SK-N-SH treated with all-trans-retinoic acid at 6 μM for 48 hours (cell line): ENCODE results near the gene ORAI2.

Experiments
- ARNTL ChIP-seq: fragments of 450-650 bp; formaldehyde crosslinking; IDR thresholded peaks from 2 replicates; pipeline ENCODE4 v1.5.0; 2020; ENCODE audit warnings: low read depth, mild to moderate bottlenecking, moderate library complexity, borderline replicate concordance
- CSDC2 ChIP-seq: fragments of 250-450 bp; sonication (Bioruptor Pico); IDR thresholded peaks from 2 replicates; pipeline ENCODE4 v1.5.0; 2020; ENCODE audit warnings: mild to moderate bottlenecking, moderate library complexity
- OSR1 ChIP-seq: fragments of 250-450 bp; sonication (Bioruptor Pico); IDR thresholded peaks from 2 replicates; pipeline ENCODE4 v1.8.0; 2022; ENCODE audit warnings: moderate library complexity, mild to moderate bottlenecking, inconsistent platforms
- PATZ1 ChIP-seq: fragments of 250-450 bp; sonication (Bioruptor Pico); IDR thresholded peaks from 2 replicates; pipeline ENCODE4 v1.8.0; 2020; ENCODE audit warnings: mild to moderate bottlenecking, moderate library complexity, borderline replicate concordance
- PPARA ChIP-seq: fragments of 250-450 bp; sonication (Bioruptor Pico); IDR thresholded peaks from 2 replicates; pipeline ENCODE4 v1.5.0; 2020; ENCODE audit warnings: mild to moderate bottlenecking, borderline replicate concordance
- TCF4 ChIP-seq: fragments of 250-450 bp; sonication (Bioruptor Pico); IDR thresholded peaks from 2 replicates; pipeline ENCODE4 v1.8.0; 2021; ENCODE audit warnings: mild to moderate bottlenecking, moderate library complexity, borderline replicate concordance
- TSHZ2 ChIP-seq: fragments of 250-450 bp; sonication (Bioruptor Pico); IDR thresholded peaks from 2 replicates; pipeline ENCODE4 v1.5.0; 2020; ENCODE audit warnings: mild to moderate bottlenecking, moderate library complexity
- ZC3H10 ChIP-seq: fragments of 250-450 bp; sonication (Bioruptor Pico); IDR thresholded peaks from 2 replicates; pipeline ENCODE4 v1.5.1; 2021; ENCODE audit warnings: mild to moderate bottlenecking, moderate library complexity
- ZFP3 ChIP-seq: fragments of 250-450 bp; sonication (Bioruptor Pico); IDR thresholded peaks from 2 replicates; pipeline ENCODE4 v1.5.0; 2020; ENCODE audit warnings: mild to moderate bottlenecking, moderate library complexity
- ZFP30 ChIP-seq: fragments of 450-650 bp; formaldehyde crosslinking; IDR thresholded peaks from 2 replicates; pipeline ENCODE4 v1.5.0; 2022; ENCODE audit warnings: mild to moderate bottlenecking, moderate library complexity
- ZNF565 ChIP-seq: fragments of 450-650 bp; formaldehyde crosslinking; conservative IDR thresholded peaks from 2 replicates; pipeline ENCODE4 v1.5.0; 2020; ENCODE audit warnings: low read depth, mild to moderate bottlenecking, moderate library complexity
- ZNF70 ChIP-seq: fragments of 450-650 bp; formaldehyde crosslinking; IDR thresholded peaks from 2 replicates; pipeline ENCODE4 v1.5.0; 2020; ENCODE audit warnings: mild to moderate bottlenecking, moderate library complexity
- ZNF8 ChIP-seq: fragments of 450-650 bp; formaldehyde crosslinking; IDR thresholded peaks from 2 replicates; pipeline ENCODE4 v1.5.0; 2020; ENCODE audit warnings: mild to moderate bottlenecking, moderate library complexity
- TF ChIP-seq, protein P1 (sequence below): fragments of 250-450 bp; sonication (Bioruptor Pico); IDR thresholded peaks from 2 replicates; pipeline ENCODE4 v1.5.1; 2021; ENCODE audit warnings: mild to moderate bottlenecking, moderate library complexity

DNA sequence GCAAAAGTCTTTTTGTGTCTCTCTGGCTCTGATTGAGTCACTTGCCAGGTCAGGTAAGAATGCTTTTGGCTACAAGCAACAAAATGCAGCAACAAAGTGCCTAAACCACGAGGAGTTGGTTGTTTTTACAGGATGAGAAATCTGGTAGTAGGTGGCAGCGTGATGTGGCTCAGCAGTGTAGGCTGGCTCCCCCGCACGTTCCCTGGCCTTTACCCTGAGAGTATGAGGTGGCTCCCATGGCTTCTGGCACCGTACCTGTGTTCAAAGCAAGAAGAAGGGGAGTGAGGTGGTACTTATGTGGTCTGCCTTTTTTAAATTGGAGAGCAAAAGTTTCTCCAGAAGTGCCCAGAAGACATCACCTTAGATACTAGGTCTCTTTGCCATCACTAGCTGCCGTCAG lies 25.5 kb upstream of the ORAI2 start:
- no peak for TF ChIP-seq ZNF8 (CRISPR knock-in tag)
- TF ChIP-seq ARNTL (CRISPR knock-in tag), result no peak
- TF ChIP-seq, protein P1, sequence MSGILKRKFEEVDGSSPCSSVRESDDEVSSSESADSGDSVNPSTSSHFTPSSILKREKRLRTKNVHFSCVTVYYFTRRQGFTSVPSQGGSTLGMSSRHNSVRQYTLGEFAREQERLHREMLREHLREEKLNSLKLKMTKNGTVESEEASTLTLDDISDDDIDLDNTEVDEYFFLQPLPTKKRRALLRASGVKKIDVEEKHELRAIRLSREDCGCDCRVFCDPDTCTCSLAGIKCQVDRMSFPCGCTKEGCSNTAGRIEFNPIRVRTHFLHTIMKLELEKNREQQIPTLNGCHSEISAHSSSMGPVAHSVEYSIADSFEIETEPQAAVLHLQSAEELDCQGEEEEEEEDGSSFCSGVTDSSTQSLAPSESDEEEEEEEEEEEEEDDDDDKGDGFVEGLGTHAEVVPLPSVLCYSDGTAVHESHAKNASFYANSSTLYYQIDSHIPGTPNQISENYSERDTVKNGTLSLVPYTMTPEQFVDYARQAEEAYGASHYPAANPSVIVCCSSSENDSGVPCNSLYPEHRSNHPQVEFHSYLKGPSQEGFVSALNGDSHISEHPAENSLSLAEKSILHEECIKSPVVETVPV (CRISPR knock-in tag), result no peak
- TF ChIP-seq CSDC2 (CRISPR knock-in tag), result no peak
- no peak for TF ChIP-seq ZFP30 (CRISPR knock-in tag)
- TF ChIP-seq ZNF565, result no peak
- TF ChIP-seq TSHZ2 (CRISPR knock-in tag), result no peak
- no peak for TF ChIP-seq TCF4 (CRISPR knock-in tag)
- no peak for TF ChIP-seq PPARA (CRISPR knock-in tag)
- no peak for TF ChIP-seq ZFP3
- TF ChIP-seq ZC3H10 (CRISPR knock-in tag), result no peak
- no peak for TF ChIP-seq OSR1
- no peak for TF ChIP-seq PATZ1
- TF ChIP-seq ZNF70, result no peak
